H1 (cell line): ENCODE data around the gene HMG20A. TPM values are rescaled to one million over a fixed set of nuclear protein-coding genes. Genes with fewer than 3 reads are reported as not detected.

Experiments used
- CTCF ChIA-PET: fragments of 300-600 bp; sonication (Branson Sonifier 250); formaldehyde crosslinking; loops from one replicate; lab custom pipeline; 2021; ENCODE audit not compliant: partially characterized antibody; lab: Charles Lee
- POLR2A ChIA-PET: fragments of 300-600 bp; sonication (Branson Sonifier 250); formaldehyde crosslinking; loops from one replicate; lab custom pipeline; 2021; ENCODE audit warnings: inconsistent platforms; ENCODE audit not compliant: partially characterized antibody; lab: Charles Lee
- DNase-seq, 2 experiments: peaks; one replicate each; pipeline versions ENCODE4 v3.0.0 to v3.0.0-alpha.2; 2010 to 2022; ENCODE audit warnings: low spot score in 2 of 2, low read depth in 1 of 2, mixed read lengths in 1 of 2
- FAIRE-seq: peaks from 2 replicates; lab custom pipeline; 2011; peaks lifted over from hg19 to GRCh38; lab: Jason Lieb, UNC
- H2AFZ ChIP-seq: 2 replicates; pipeline ENCODE4 v1.8.1; 2012; ENCODE audit warnings: low read length, inconsistent platforms
- H2AK5ac ChIP-seq: 2 replicates; pipeline ENCODE4 v1.6.1; 2013; ENCODE audit warnings: low read depth, low read length
- H2BK120ac ChIP-seq: replicated peaks from 2 replicates; pipeline ENCODE3; 2013; ENCODE audit warnings: low read depth, low read length, inconsistent platforms
- H2BK12ac ChIP-seq: 2 replicates; pipeline ENCODE4 v1.6.1; 2013; ENCODE audit warnings: low read depth, low read length
- H2BK15ac ChIP-seq: 2 replicates; pipeline ENCODE4 v1.6.1; 2013; ENCODE audit warnings: low read length
- H2BK20ac ChIP-seq: 2 replicates; pipeline ENCODE4 v1.6.1; 2013; ENCODE audit warnings: low read length
- H2BK5ac ChIP-seq: 2 replicates; pipeline ENCODE4 v1.6.1; 2013; ENCODE audit warnings: low read depth, low read length
- H3K14ac ChIP-seq: 2 replicates; pipeline ENCODE4 v1.6.1; 2013; ENCODE audit warnings: inconsistent platforms; ENCODE audit not compliant: insufficient read length
- H3K18ac ChIP-seq: 2 replicates; pipeline ENCODE4 v1.6.1; 2013; ENCODE audit warnings: low read length; ENCODE audit errors: extremely low read depth
- H3K23ac ChIP-seq: 2 replicates; pipeline ENCODE4 v1.6.1; 2013; ENCODE audit warnings: inconsistent platforms; ENCODE audit not compliant: insufficient read length
- H3K23me2 ChIP-seq: 2 replicates; pipeline ENCODE4 v1.6.1; 2013; ENCODE audit warnings: low read depth, low read length
- H3K27ac ChIP-seq: 2 replicates; pipeline ENCODE4 v1.6.1; 2011; ENCODE audit warnings: low read depth, low read length, inconsistent platforms
- H3K27me3 ChIP-seq, 4 experiments: replicated peaks in 1 of 4; 1 replicate in 1 of 4; 2 replicates in 3 of 4; pipeline versions ENCODE4 v1.6.1 to v1.8.1; 2011 to 2013; ENCODE audit warnings: low read length in 3 of 4, mild to moderate bottlenecking in 3 of 4, inconsistent platforms in 2 of 4, mixed read lengths in 2 of 4, moderate library complexity in 1 of 4; ENCODE audit not compliant: control insufficient read depth in 3 of 4, insufficient read depth in 3 of 4; ENCODE audit errors: extremely low read depth in 1 of 4
- H3K36me3 ChIP-seq, 4 experiments: 2 replicates each; pipeline versions ENCODE4 v1.6.1 to v1.8.1; 2011 to 2013; ENCODE audit warnings: mild to moderate bottlenecking in 4 of 4, low read length in 3 of 4, moderate library complexity in 2 of 4, control low read depth in 1 of 4, inconsistent platforms in 1 of 4; ENCODE audit not compliant: insufficient read depth in 4 of 4, control insufficient read depth in 2 of 4
- H3K4ac ChIP-seq: replicated peaks from 2 replicates; pipeline ENCODE3; 2013; ENCODE audit warnings: low read length, low read depth, mixed read lengths, inconsistent platforms; ENCODE audit not compliant: insufficient read length
- H3K4me1 ChIP-seq, 4 experiments: replicated peaks in 1 of 4; 1 replicate in 1 of 4; 2 replicates in 3 of 4; pipeline versions ENCODE4 v1.6.1 to v1.8.1; 2011 to 2013; ENCODE audit warnings: low read length in 3 of 4, inconsistent platforms in 2 of 4, mixed read lengths in 1 of 4; ENCODE audit not compliant: insufficient read depth in 4 of 4, control insufficient read depth in 3 of 4
- H3K4me2 ChIP-seq, 2 experiments: 2 replicates each; pipeline versions ENCODE4 v1.6.1 to v1.8.1; 2011 to 2013; ENCODE audit warnings: low read depth in 2 of 2, low read length in 2 of 2, control low read depth in 1 of 2, inconsistent platforms in 1 of 2, mild to moderate bottlenecking in 1 of 2; ENCODE audit not compliant: insufficient read depth in 1 of 2
- H3K4me3 ChIP-seq, 4 experiments: fragments of 200-600, 300-600 bp in 1 of 4; sonication (generic), shearing (Covaris generic), sonication (Bioruptor Twin) in 1 of 4; 2 replicates each; pipeline versions ENCODE4 v1.5.1 to v1.8.1; 2011 to 2016; ENCODE audit warnings: low read length in 4 of 4, low read depth in 3 of 4, control low read depth in 2 of 4, inconsistent platforms in 2 of 4, mild to moderate bottlenecking in 2 of 4, mixed read lengths in 1 of 4, moderate library complexity in 1 of 4; ENCODE audit not compliant: insufficient read depth in 2 of 4; ENCODE audit errors: extremely low read depth in 1 of 4
- H3K56ac ChIP-seq: replicated peaks from 2 replicates; pipeline ENCODE3; 2013; ENCODE audit warnings: low read depth, mild to moderate bottlenecking, mixed read lengths, low read length, inconsistent platforms; ENCODE audit not compliant: insufficient read length
- H3K79me1 ChIP-seq: 2 replicates; pipeline ENCODE4 v1.6.1; 2013; ENCODE audit warnings: low read depth, low read length, control low read depth
- H3K79me2 ChIP-seq, 2 experiments: 2 replicates each; pipeline versions ENCODE4 v1.6.1 to v1.8.1; 2012 to 2013; ENCODE audit warnings: low read length in 2 of 2, mild to moderate bottlenecking in 2 of 2, inconsistent platforms in 1 of 2; ENCODE audit not compliant: insufficient read depth in 2 of 2, control insufficient read depth in 1 of 2
- H3K9ac ChIP-seq, 4 experiments: replicated peaks in 1 of 4; 1 replicate in 1 of 4; 2 replicates in 3 of 4; pipeline versions ENCODE4 v1.6.1 to v1.8.1; 2011 to 2013; ENCODE audit warnings: low read depth in 3 of 4, low read length in 3 of 4, control low read depth in 2 of 4, mild to moderate bottlenecking in 2 of 4, moderate library complexity in 2 of 4, inconsistent platforms in 1 of 4; ENCODE audit errors: extremely low read depth in 1 of 4
- H3K9me3 ChIP-seq, 2 experiments: 2 replicates each; pipeline versions ENCODE4 v1.6.1 to v1.8.1; 2012 to 2013; ENCODE audit warnings: mild to moderate bottlenecking in 2 of 2, moderate library complexity in 2 of 2, control low read depth in 1 of 2, inconsistent platforms in 1 of 2, low read depth in 1 of 2, low read length in 1 of 2, mixed read lengths in 1 of 2; ENCODE audit not compliant: insufficient read depth in 2 of 2
- H4K20me1 ChIP-seq, 2 experiments: replicated peaks in 1 of 2; 2 replicates each; pipeline versions ENCODE3 to v1.8.1; 2011 to 2013; ENCODE audit warnings: inconsistent platforms in 2 of 2, low read length in 2 of 2, mild to moderate bottlenecking in 1 of 2; ENCODE audit not compliant: insufficient read depth in 2 of 2, control insufficient read depth in 1 of 2
- H4K5ac ChIP-seq: 2 replicates; pipeline ENCODE4 v1.6.1; 2013; ENCODE audit warnings: low read length, low read depth, mixed read lengths, inconsistent platforms; ENCODE audit not compliant: insufficient read length
- H4K8ac ChIP-seq: 2 replicates; pipeline ENCODE4 v1.8.0; 2013; ENCODE audit warnings: mild to moderate bottlenecking, moderate library complexity, low read length, inconsistent platforms; ENCODE audit not compliant: insufficient read depth; ENCODE audit errors: extremely low read depth
- H4K91ac ChIP-seq: replicated peaks from 2 replicates; pipeline ENCODE3; 2013; ENCODE audit warnings: low read length, mixed read lengths, inconsistent platforms; ENCODE audit not compliant: insufficient read length
- CTBP2 ChIP-seq: IDR thresholded peaks from 2 replicates; pipeline ENCODE4 v1.7.0; 2011; ENCODE audit warnings: borderline replicate concordance, mild to moderate bottlenecking, moderate library complexity, mixed read lengths, low read length; ENCODE audit not compliant: insufficient read depth, insufficient read length
- FOSL1 ChIP-seq: IDR thresholded peaks from 2 replicates; pipeline ENCODE4 v1.6.1; 2011; ENCODE audit warnings: mild to moderate bottlenecking, low read depth, low read length, moderate library complexity; ENCODE audit not compliant: insufficient read depth
- RXRA ChIP-seq: IDR thresholded peaks from 2 replicates; pipeline ENCODE4 v1.6.1; 2011; ENCODE audit warnings: low read depth, mild to moderate bottlenecking, low read length, moderate library complexity; ENCODE audit not compliant: insufficient read depth
- SUZ12 ChIP-seq: fragments of 200-600 bp; sonication (generic); IDR thresholded peaks from 2 replicates; pipeline ENCODE4 v1.6.1; 2012; ENCODE audit warnings: mild to moderate bottlenecking, inconsistent platforms, low read length, moderate library complexity, mixed read lengths
- WGBS, 2 experiments: shearing (Covaris generic) in 1 of 2; methylation state at CpG; one replicate each; pipeline versions ENCODE4 v1.1.6 to v1.1.7; 2013 to 2015; ENCODE audit warnings: low lambda C conversion rate in 2 of 2, mixed read lengths in 2 of 2, inconsistent platforms in 1 of 2, low coverage in 1 of 2, missing lambda C conversion rate in 1 of 2; ENCODE audit not compliant: insufficient replicate concordance in 2 of 2, insufficient coverage in 1 of 2, insufficient read length in 1 of 2; ENCODE audit errors: extremely low coverage in 1 of 2, missing lambda C conversion rate in 1 of 2; 5-methylcytosine and 5-hydroxymethylcytosine counted together
- polyA plus RNA-seq, 7 experiments: library from polyadenylated mRNA; depleted of rRNA in 3 of 7; stranded (reverse) in 5 of 7; unstranded in 2 of 7; fragments of >200 nt in 5 of 7; fragments of 200-250 nt in 2 of 7; gene quantifications; 1 replicate in 5 of 7; 2 replicates in 1 of 7; 4 replicates in 1 of 7; pipeline versions ENCODE4 v1.2.1 to v1.2.3, GENCODE V29; 2011 to 2013; ENCODE audit warnings: missing spikeins in 2 of 7, mixed read lengths in 2 of 7
- total RNA-seq: library from RNA; stranded (reverse); fragmentation: NEBNext Ultra II Directional; extraction: Animal tissue kit (Norgen Biotek cat#: 25700); gene quantifications from 2 replicates; pipeline ENCODE4 v1.2.1, GENCODE V29; 2021

Gene HMG20A
- total and polyA plus RNA-seq, 2 of the 8 experiments (the other 6 are each of a cell fraction or from before 2014, with no cell fraction given) = 52.1 to 59.7 TPM

DNA sequence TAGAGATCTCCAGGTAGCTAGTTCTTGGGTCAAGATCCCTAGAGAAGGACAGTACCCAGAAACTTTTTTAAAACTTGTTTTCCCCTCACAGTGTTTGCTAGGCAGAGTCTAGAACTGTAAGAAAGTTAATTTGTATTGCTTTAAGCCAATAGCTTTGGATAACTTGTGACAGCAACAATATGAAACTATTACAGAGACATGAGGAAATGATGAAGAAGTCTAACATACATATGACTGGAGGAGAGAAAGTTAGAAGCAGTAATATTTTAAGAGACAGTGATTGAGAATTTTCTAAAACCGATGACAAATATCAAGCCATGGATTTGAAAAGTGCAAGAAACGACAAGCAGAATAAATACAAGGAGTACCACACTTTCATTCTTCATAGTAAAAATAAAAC, 10.0 kb downstream of the HMG20A start:
- TF ChIP-seq RXRA (no peak), CTBP2 (no peak), SUZ12 (no peak), FOSL1 (no peak)
- POLR2A ChIA-PET = interaction anchor here (0.7 to 2.7 kb wide), 4 partner anchors 10 to 98 kb away, joined by 3 to 9 read pairs (median 4); partner anchors contain the start of gene HMG20A
- no peak overlapping the region for H3K4ac ChIP-seq
- DNase-seq = no peak
- H2BK120ac ChIP-seq = no peak overlapping the region
- no peaks in the 10 kb centered on the region for H3K79me1 ChIP-seq
- H3K36me3 ChIP-seq = no peaks in the 10 kb centered on the region; a peak in 1 of 8 replicates
- H3K14ac ChIP-seq = no peak overlapping the region
- no peak overlapping the region for H3K4me3 ChIP-seq
- H2BK15ac ChIP-seq = no peak overlapping the region
- no peaks in the 10 kb centered on the region for H3K4me1 ChIP-seq
- H3K9ac ChIP-seq = no peak overlapping the region
- H2AK5ac ChIP-seq = no peak overlapping the region
- no peaks in the 10 kb centered on the region for H3K23me2 ChIP-seq
- FAIRE-seq = no peak
- H3K4me2 ChIP-seq = no peak overlapping the region
- no peak overlapping the region for H3K23ac ChIP-seq
- H2BK5ac ChIP-seq = no peak overlapping the region
- H3K27me3 ChIP-seq = no peaks in the 10 kb centered on the region
- H4K8ac ChIP-seq = no peak overlapping the region
- H3K56ac ChIP-seq = no peak overlapping the region
- no peak overlapping the region for H3K18ac ChIP-seq
- H4K5ac ChIP-seq = no peak overlapping the region
- H2BK12ac ChIP-seq = no peak overlapping the region
- H3K79me2 ChIP-seq = peaks cover 0 to 58% of the 10 kb centered on the region in 2 experiments; a peak in 3 of 4 replicates
- peaks cover 0 to 1% of the 10 kb centered on the region in 2 experiments for H4K20me1 ChIP-seq
- H4K91ac ChIP-seq = no peak overlapping the region
- H3K27ac ChIP-seq = no peak overlapping the region
- WGBS, 2 experiments = 94% methylated on average over 2 of the region's 2 CpGs; no CpG with 5 or more reads in 1 of the 2 experiments
- H3K9me3 ChIP-seq = no peaks in the 10 kb centered on the region
- no peak overlapping the region for H2BK20ac ChIP-seq
- H2AFZ ChIP-seq = no peak overlapping the region
- CTCF ChIA-PET = interaction anchor here (0.8 to 1.1 kb wide), 2 partner anchors 9 to 244 kb away, joined by 3 read pairs; no protein-coding TSS in a partner anchor
